Superior temporal gyrus (tissue), 1 donor: ENCODE results near the gene SRSF2.
A peak's percentile ranks its signal among the peaks of the same experiment; 100 is the strongest.
"Not testable (repeated sequence)": the region's sequence is repeated elsewhere in the genome, so short reads cannot be mapped to it uniquely, and the experiment has no call there.

Experiments
- DNase-seq: peaks from one replicate; pipeline ENCODE4 v3.0.0-alpha.2; 2016; ENCODE audit errors: extremely low spot score

SRSF2 gene

DNA sequence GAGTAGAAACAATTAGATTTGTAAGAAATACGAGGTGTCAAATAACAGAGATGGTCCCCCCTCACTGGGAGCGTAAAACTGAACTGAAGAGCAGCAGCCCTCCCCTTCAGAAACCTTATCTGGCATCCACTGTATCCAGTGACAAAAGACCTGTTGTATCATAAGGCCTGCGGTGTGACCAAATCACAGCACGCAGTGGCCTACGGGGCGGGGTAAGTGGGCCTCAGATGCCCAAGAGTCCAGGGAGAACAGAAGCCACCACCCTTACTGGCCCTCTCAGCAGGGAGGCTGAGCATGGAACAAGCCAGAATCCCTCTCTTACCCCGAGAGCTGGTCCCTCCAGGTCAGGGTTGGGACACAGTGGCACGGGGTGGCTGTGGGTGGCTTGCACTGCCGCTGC lies 16.2 kb downstream of the SRSF2 start:
- no peak for DNase-seq

DNA sequence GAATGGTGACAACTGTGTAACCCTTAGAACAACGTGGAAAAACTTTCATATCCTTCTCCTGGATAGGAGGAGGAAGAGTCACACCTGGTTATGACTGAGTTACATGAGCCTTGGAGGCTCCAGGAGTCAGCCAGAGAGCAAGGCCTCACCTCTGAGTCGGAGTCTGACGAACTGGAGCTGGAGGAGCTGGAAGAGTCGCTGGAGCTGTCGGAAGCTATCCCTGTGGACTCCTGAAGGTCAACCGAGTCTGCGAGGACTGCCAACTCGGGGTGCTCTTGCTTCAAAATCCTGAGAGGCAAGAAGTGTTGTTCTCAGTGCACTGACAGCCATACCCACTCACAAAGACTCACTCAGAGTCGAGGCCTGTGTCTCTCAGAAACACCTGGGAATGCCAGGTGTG lies 16.9 kb downstream of the SRSF2 start:
- no peak for DNase-seq

DNA sequence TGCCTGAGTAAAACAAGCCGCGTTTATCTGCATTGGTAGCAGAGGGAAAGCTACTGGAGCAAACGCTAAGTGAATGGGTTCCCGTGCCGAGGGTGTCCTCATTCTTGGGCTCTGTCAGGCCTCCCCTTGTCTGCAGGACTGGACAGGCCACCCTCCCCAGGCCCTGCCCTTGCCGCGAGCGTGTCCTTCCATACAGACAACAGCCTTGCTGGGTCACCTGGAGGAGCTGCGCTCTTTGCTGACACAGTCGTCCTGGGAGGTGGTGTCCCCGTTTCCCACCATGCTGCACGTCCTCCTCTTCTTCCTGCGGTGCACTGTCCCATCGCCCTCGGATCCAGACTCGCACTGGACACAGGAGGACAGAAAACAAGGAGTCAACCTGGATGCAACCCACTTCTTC lies 18.6 kb downstream of the SRSF2 start:
- no peak for DNase-seq

DNA sequence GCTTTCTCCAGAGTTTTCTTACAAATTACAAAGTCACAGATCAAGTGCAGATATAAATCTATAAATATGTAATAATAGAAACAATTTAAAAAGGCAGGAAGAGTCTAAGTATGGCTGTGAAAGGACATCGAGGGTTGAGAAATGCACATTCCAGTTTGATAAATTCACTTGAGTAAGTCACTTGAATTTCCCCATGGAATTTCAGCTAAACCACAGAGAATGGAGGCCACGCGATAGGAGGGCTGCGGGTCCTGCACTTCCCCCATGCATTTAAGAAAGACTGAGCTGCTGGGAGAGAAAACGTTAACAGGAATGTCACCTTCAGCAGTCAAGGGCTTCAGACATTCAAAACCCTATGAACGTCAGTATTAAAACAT lies 20.3 kb downstream of the SRSF2 start:
- DNase-seq = no peak

DNA sequence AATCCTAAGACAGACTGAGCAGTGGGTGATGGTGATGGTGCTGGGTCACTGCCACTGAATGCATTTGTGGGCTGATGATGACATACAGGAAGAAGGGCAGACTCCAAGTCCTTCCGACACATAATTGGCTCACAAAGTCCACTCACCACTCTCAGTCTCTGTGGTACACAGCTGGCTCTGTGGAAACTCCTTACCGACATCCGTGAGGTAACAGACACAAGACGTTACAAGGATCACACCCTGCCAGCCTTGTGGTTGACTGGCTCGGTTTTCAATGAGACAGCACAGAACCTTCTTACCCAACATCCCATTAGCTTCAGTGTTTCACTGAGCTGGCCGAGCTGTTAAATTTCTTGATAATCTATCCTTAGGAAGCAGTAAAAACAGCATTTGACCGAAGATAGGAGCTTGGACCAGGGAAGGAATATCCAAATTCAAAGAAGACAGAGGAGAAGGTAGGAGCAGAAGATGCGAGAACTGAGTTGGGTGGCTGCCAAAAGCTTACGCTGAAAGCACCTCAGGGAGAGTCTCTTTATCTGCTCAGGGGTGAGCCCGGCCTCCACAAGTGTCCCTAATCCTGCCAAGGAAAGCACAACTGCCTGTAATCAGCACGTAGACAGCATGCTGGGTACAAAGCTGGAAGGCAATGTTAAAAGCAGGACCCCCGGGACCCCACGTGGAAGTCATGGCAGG lies 20.8 kb downstream of the SRSF2 start:
- DNase-seq = peak; percentile 31

DNA sequence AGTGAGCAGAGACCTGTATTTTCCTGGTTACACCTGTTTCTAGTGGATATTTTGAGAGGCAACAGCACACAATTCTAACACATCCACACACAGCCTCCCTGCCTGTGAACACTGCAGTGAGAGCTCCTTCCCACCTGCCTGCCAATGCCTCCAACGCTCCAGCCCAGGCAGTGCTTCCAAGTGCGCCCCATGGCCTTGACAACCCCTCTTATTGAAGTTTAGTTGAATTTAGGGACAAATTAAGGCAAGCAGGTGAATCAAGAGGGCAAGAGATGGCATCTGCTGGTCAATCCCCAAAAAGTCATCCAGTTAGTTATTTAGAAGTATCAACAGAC lies 21.7 kb downstream of the SRSF2 start:
- no peak for DNase-seq

DNA sequence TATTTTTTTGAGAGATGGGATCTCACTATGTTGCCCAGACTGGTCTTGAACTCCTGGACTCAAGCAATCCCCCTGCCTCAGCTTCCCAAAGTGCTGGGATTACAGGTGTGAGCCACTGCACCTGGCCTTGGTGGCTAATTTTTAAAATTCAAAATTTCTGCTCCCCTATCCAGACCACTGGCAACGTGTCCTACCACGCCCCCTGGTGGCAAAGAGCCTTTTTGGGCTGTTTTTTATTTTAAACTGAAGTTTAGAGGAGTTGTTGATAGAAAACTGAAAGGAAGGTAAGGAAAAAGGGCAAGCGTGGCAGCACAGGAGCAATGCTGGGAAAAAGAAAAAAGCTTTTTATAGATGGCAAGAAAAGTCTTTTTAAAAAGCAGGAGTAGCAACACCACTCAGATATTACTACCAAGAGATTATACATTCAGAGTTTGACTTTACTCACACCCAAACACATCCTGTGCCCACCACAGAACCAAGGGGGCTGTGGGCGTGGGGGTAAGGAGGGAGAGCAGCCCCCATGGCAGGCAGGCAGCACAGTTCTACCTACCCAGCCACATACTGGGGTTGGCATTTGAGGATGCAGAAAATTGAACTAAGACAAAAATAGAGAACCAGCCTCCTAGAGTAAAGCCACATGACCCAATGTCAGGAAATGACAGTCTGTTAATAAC lies 22.2 kb downstream of the SRSF2 start:
- DNase-seq = peak; percentile 89

DNA sequence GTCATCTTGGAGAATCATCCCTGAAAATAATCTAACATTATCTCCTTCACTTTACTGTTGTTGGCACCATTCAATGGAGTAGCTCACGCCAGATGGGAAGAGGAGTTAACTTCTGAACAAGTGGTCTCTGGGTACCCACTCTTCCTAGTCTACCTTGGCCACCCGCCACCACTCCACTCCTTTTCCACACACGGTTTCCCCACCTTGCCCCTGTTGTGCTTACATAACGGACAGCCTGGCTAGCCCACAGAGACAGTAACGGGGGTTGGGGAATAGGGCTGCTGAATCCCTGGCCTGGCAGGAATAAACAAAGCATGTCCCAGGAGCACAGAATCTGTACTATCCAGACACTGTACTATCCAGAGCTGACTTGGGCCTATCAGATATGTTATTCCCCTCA lies 22.8 kb downstream of the SRSF2 start:
- no peak for DNase-seq

DNA sequence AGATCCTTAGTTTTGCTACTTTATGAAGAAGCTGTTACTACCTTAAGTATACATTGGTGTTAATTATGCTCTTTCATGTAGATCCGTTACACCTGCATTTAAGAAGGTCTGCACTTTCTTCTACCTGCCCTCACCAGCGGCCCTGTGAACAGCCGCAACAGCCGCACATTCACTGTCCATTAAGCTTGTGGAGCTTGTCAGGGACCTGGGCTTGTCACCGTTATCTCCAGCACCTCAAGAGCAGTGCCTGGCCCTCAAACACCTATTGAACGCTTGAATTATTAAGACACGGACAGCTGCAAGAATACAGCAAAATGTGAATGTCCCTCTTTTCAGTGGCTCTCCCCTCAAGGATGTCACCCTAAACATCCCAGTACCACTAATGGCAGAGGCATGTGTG lies 23.4 kb downstream of the SRSF2 start:
- no peak for DNase-seq

DNA sequence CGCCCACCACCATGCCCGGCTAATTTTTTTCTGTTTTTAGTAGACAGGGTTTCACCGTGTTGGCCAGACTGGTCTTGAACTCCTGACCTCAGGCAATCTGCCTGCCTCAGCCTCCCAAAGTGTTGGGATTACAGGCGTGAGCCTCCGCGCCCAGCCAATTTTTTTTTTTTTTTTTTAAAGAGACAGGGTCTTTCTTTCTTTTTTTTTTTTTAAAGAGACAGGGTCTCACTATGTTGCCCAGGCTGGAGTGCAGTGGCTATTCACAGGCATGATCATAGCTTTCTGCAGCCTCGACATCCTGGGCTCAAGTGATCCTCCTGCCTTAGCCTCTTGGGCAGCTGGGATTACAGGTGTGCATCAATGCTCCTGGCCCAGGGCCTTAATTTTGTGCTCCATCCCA lies 24.8 kb downstream of the SRSF2 start:
- not testable (repeated sequence) for DNase-seq

DNA sequence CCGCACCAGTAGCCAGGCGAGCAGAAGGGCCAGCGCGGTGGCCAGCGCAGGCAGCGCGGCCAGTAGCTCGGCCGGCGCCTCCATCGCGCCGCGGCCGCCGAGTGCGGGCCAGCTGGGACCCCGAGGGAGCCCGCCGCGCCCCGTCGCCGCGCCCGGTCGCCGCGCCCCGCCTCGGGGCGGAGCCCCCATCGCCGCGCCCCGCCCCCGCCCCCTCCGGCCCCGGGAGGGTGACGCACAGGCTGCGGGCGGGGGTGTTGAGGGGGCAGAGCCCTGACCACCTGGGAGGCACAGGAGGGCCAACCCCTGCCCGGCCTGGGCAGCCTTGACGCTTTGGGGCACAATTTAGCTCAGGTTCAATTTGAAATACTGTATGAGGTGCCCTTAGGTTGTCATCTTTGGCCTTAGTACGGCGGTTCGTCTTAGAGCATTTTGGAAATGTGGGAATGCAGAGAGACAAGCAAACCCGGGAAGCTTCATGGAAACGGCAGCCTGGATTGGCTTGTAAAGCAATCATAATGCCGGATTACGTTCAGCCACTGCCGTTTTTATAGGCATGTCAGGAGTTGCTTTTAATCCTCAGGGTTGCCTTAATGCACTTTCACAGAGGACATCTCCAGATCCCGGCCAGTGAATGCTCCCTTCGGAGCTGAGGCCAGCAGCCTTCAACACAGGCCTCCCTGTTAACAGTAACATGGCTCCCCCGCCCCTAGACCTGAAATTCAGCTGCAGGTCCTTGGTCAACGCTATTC lies 26.1 kb downstream of the SRSF2 start, which contains the start of gene MXRA7:
TSS of gene MXRA7 (minus strand) at position 103 of the 749 bp plus-strand sequence. CDS start at position 84, 19 bp downstream.
- peak; percentile 60 for DNase-seq

DNA sequence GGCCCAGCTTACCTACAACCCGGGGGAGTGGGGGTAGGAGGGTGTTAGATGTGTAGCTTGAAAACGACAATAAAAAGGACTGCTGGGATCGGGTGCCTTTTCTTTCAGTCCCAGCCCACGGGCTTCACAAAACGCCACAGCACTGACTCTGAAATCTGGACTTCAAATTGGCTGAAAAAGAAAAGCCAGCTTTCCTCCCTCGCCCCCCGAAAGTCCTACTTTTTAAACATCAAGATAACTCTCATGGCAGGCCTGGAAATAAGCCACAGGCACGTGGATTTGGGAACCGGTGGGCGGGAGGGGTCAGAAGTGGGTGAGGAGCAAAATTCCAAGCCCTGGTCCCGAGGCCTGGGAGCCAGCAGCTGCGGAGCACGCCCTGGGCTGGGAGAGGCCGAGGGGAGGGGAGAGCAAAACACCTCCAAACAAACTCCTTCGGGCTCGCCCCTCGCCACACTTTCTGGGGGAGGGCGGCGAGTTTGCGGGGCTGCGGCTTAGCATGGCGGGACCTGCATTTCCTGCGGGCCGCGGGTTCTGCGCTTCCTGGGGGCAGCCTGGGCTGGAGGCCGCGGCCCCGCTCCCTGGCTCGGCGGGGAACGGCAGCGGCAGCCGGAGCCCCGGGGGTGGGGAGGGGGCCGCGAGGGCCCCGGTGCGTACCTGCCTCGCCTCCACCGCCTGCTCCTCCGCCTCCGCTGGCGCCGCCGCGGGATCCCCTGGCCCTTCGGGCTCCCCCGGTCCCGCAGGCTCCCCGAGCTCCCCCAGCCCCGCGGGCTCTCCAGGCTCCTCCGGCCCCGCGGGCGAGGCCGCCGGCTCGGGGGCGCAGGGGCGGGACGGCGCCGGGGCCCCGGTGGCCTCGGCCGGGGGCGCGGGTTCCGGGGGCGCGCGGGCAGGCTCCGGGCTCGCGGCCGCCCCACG lies 26.9 kb downstream of the SRSF2 start:
- not testable (repeated sequence) for DNase-seq

DNA sequence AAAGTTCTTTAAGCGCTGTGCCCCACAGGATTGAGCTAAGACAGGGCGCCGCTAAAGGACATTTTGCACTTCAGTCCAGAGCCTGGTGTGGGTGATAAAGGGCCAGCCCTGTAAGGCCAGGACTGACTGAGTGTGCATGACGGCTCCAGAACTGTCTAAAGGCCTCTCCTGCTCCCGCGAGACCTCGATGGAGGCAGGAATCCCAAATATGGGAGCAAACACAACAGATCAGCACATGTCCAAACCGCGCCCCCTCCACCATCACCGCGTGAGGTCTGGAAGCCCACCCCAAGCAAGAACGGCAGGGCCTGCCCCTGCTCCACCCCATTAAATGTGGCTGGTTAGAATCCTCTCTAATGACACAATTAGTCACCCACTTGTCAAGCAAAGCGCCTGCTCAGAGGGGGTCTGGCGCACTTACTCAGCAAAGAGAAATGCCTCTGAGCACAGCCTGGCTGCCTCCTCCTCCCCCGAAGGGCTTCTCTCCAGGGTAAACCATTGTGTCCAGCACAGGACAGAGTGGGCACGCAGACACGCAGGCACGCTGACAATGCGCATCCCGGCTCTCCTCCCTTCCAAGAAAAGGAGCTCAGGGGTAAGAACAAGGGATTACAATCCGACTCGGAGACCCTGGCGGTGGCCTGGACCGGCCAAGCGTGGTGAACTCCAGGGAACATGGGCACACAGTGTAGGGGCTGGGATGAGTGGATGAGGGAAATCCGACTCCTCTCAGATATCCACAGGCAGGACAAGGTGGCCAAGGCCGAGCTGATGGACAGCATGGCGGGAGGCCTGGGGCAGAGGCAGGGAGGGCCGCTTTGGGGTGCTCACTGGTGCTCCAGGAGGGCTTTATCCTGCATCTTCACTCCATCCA lies 27.8 kb downstream of the SRSF2 start:
- no peak for DNase-seq

DNA sequence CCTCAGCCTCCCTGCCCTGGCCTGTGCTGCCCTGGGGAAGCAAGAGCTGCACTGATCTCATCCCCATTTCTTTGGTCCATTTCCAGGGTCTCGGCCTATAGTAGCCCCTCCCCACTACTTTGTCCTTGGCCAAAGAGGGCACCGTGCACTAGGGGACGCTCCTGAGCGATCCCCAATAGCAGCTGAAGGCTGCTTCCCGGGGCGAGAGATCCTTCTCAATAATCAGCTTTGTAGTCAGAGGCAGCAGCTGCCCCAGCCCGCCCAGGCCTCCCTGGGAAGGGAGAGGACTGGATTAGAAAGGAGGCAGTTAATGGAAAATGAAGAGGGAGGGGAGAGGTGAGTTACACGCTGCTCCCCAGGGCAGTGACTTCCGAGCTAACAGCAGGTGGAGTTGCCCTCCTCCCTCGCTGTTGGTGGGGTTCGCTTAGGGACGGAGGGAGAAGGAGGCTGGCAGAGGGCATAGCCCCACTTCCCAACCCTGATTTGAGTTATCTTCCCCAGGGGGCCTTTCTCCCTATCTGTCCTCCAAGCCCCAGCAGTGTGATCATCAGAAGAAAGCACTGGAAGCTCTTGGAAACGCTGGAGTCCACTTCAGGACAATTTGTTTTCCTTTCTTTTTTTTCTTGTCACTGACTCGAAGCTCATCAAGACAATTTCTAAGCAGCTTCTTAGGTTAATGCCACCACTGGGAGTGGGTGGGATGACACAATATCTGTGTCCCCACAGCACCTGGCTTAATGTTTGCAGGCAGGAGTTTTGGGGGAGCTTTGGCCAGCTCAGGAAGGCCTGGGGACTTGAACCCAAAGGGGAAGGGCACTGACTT lies 28.9 kb downstream of the SRSF2 start:
- DNase-seq = peak; percentile 79

DNA sequence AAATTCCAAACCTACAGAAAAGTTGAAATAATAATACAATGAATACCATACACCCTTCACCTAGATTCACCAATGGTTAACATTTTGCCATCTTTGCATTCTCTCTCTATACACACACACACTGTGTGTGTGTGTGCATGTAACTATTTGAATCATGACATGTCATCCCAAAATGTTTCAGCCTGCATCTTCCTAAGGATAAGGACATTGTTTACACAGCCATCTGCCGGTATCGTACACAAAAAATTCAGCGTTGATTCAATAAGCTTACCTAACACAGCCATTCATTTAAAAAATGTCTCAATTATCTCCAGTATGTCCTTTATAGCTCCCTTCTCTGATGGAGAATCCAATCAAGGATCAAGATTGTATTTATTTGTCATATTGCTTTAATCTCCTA lies 30.3 kb downstream of the SRSF2 start:
- DNase-seq = no peak

DNA sequence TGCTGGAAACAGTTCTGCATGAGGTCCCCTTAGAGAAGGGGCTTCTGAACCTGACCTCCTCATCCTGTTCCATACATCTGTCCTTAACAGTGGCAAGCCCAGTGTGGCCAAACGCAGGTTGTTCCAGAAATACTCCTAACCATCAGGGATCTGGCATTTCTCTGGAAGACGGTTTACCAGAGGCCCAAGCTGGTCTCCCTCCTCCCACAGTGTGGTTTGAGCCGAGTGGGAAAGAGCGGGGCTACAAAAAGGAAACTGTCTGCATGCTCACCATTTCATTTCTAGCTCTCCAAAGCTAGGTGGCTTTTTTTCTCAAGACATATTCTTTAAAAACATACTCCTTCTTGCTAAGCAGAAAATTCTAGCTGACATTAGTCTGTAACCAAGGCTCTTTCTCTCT lies 32.3 kb downstream of the SRSF2 start:
- no peak for DNase-seq

DNA sequence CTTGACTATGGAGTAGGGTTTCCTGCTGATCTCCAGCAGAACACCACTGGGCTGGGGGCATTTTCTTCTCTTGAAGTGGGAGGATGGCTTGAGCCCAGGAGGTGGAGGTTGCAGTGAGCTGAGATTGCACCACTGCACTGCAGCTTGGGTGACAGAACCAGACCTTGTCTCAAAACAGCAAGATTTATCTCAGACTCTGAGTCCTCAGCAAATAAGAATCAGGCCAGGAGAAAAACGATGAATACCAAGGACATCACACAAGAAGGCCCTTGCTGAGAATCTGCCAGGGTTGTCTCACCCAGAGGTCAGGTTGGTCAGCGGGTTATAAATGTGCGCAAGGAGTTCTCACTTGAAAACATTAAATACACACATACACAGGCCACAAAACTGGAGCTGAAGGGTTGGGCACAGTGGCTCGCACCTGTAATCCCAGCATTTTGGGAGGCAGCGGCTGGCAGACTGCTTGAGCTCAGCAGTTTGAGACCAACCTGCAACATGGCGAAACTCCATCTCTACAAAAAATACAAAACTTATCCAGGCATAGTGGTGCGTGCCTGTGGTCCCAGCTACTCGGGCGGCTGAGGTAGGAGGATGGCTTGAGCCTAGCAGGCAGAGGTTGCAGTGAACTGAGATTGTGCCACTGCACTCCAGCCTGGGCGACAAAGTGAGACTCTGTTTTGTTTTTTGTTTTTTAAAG lies 34.0 kb downstream of the SRSF2 start:
- DNase-seq = no peak

DNA sequence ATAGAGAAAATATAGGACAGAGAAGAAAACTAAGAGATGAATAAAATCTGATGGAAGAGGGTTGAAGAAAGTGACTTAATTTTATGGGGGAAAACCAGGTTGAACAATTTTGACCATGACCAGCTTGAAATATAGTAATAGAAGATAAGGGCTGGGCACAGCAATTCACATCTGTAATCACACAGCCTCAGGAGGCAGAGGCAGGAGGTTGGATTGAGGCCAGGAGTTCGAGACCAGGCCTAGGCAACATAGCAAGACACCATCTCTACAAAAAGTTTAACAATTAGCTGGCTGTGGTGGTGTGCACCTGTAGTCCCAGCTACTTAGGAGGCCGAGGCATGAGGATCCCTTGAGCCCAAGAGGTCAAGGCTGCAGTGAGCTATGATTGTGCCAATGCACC lies 35.1 kb downstream of the SRSF2 start:
- no peak for DNase-seq

DNA sequence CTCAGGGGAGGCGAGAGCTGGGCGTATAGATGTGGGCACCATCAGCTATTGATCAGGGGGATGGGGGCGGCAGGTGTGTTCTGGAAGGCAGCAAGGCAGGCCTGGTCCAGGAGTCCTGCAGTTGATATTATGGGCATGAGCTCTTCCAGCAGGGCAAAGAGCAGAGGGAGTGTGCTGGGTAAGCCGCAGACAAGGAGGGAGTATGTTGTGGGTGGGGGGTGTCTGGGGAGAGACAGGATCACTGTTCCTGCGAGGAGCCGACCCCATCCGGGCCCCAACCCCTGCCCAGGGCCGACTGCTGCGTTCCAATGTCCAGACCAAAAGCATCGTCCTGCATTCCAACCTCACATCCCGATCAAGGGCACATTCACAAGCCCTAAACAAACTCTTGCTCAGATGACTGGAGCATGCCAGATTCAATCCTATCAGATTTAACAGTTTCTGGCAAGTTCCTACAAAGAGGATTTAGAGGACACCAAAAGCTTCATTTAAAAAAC lies 35.6 kb downstream of the SRSF2 start:
- DNase-seq = no peak
